H1 (cell line): ENCODE measurements around the gene CD81. TPM values are rescaled to one million over a fixed set of nuclear protein-coding genes. Genes with fewer than 3 reads are reported as not detected.

Source experiments
- FOSL1 ChIP-seq: IDR thresholded peaks from 2 replicates; pipeline ENCODE4 v1.6.1; 2011; ENCODE audit warnings: mild to moderate bottlenecking, low read depth, low read length, moderate library complexity; ENCODE audit not compliant: insufficient read depth
- GABPA ChIP-seq: IDR thresholded peaks from 2 replicates; pipeline ENCODE4 v1.6.1; 2011; ENCODE audit warnings: mild to moderate bottlenecking, low read length, moderate library complexity, borderline replicate concordance; ENCODE audit not compliant: insufficient read depth
- GTF2F1 ChIP-seq: IDR thresholded peaks from 2 replicates; pipeline ENCODE4 v1.6.1; 2012; ENCODE audit warnings: low read depth, low read length, improper control_type of control experiment, borderline replicate concordance
- HDAC2 ChIP-seq, 2 experiments: fragments of 300-600 bp in 1 of 2; sonication (generic) in 1 of 2; IDR thresholded peaks; 2 replicates each; pipeline ENCODE4 v1.6.1; 2011 to 2012; ENCODE audit warnings: low read depth in 2 of 2, low read length in 2 of 2, mild to moderate bottlenecking in 2 of 2, moderate library complexity in 2 of 2, borderline replicate concordance in 1 of 2, inconsistent platforms in 1 of 2
- KDM5A ChIP-seq: fragments of 200-600 bp; IDR thresholded peaks from 2 replicates; pipeline ENCODE4 v1.7.1; 2012; ENCODE audit warnings: mild to moderate bottlenecking, low read length, inconsistent platforms, mixed read lengths
- SP4 ChIP-seq: IDR thresholded peaks from 2 replicates; pipeline ENCODE4 v1.6.1; 2012; ENCODE audit warnings: low read length, inconsistent platforms
- USF2 ChIP-seq: IDR thresholded peaks from 2 replicates; pipeline ENCODE4 v1.6.1; 2011; ENCODE audit warnings: low read length, improper control_type of control experiment
- polyA plus RNA-seq, 7 experiments: library from polyadenylated mRNA; depleted of rRNA in 3 of 7; stranded (reverse) in 5 of 7; unstranded in 2 of 7; fragments of >200 nt in 5 of 7; fragments of 200-250 nt in 2 of 7; gene quantifications; 1 replicate in 5 of 7; 2 replicates in 1 of 7; 4 replicates in 1 of 7; pipeline versions ENCODE4 v1.2.1 to v1.2.3, GENCODE V29; 2011 to 2013; ENCODE audit warnings: missing spikeins in 2 of 7, mixed read lengths in 2 of 7
- small RNA-seq: library from polyadenylated mRNA; stranded (forward); fragments of <200 nt; extraction: miRNeasy Mini kit (QIAGEN cat#:217004); gene quantifications from one replicate; pipeline ENCODE3, GENCODE V24; 2013; ENCODE audit not compliant: insufficient read depth
- total RNA-seq: library from RNA; stranded (reverse); fragmentation: NEBNext Ultra II Directional; extraction: Animal tissue kit (Norgen Biotek cat#: 25700); gene quantifications from 2 replicates; pipeline ENCODE4 v1.2.1, GENCODE V29; 2021

Gene CD81
- total and polyA plus RNA-seq, 2 of the 8 experiments (the other 6 are each of a cell fraction or from before 2014, with no cell fraction given) = 238 to 309 TPM

GRCh38 chr11:2446590-2447252 is 69.6 kb downstream of the CD81 start (continued):
- no peak for TF ChIP-seq SP4
- TF ChIP-seq FOSL1 = no peak
- no peak for TF ChIP-seq KDM5A
- TF ChIP-seq HDAC2 (IDR thresholded peaks at IDR 0.05; ENCODE audit: borderline replicate concordance in 1 of 2, low read depth in 2 of 2, low read length in 2 of 2) = no peak
- TF ChIP-seq GTF2F1 = no peak
- TF ChIP-seq USF2 = no peak
- no peak for TF ChIP-seq GABPA

Small RNA genes lying within 50 kb of the gene (small RNA-seq; reads per million reads assigned to genes)
- not detected for gene RF00019

Other genes with a start within 250 kb of the CD81 start
- 1.3 and 1.5 TPM in 2 replicates for gene IGF2, start 237.9 kb upstream of the CD81 start, total RNA-seq
- gene IGF2, start 237.9 kb upstream of the CD81 start, polyA plus RNA-seq (2011; rRNA removed) = 0.74 and 2.0 TPM in 2 replicates
- not detected in 2 replicates for gene INS, start 216.1 kb upstream of the CD81 start, total RNA-seq
- gene INS, start 216.1 kb upstream of the CD81 start, polyA plus RNA-seq (2011; rRNA removed) = not detected in 2 replicates
- gene TH, start 205.5 kb upstream of the CD81 start, total RNA-seq = not detected in 2 replicates
- gene TH, start 205.5 kb upstream of the CD81 start, polyA plus RNA-seq (2011; rRNA removed) = 0.09 and 0.16 TPM in 2 replicates
- gene ASCL2, start 106.7 kb upstream of the CD81 start, total RNA-seq = 0.23 and 0.56 TPM in 2 replicates
- gene ASCL2, start 106.7 kb upstream of the CD81 start, polyA plus RNA-seq (2011; rRNA removed) = 0.41 and 0.51 TPM in 2 replicates
- gene C11orf21, start 75.4 kb upstream of the CD81 start, total RNA-seq = not detected in 2 replicates
- gene C11orf21, start 75.4 kb upstream of the CD81 start, polyA plus RNA-seq (2011; rRNA removed) = not detected in 2 replicates
- gene TSPAN32, start 75.3 kb upstream of the CD81 start, total RNA-seq = not detected in 2 replicates
- not detected in 2 replicates for gene TSPAN32, start 75.3 kb upstream of the CD81 start, polyA plus RNA-seq (2011; rRNA removed)
- 39.3 and 44.3 TPM in 2 replicates for gene TSSC4, start 23.4 kb downstream of the CD81 start, total RNA-seq
- 34.0 and 49.6 TPM in 2 replicates for gene TSSC4, start 23.4 kb downstream of the CD81 start, polyA plus RNA-seq (2011; rRNA removed)
- 0.11 TPM in 1 of 2 replicates, not detected in the other for gene TRPM5, start 67.2 kb downstream of the CD81 start, total RNA-seq
- gene TRPM5, start 67.2 kb downstream of the CD81 start, polyA plus RNA-seq (2011; rRNA removed) = 0.02 and 0.05 TPM in 2 replicates
- 2.0 and 2.4 TPM in 2 replicates for gene KCNQ1, start 67.7 kb downstream of the CD81 start, total RNA-seq
- 1.9 and 2.4 TPM in 2 replicates for gene KCNQ1, start 67.7 kb downstream of the CD81 start, polyA plus RNA-seq (2011; rRNA removed)